Right atrium auricular region (tissue), 2 donors: Measurements from ENCODE around the gene PPP1R26. TPM values are rescaled to one million over a fixed set of nuclear protein-coding genes. Genes with fewer than 3 reads are reported as not detected.
"Not testable (repeated sequence)": the region's sequence is repeated elsewhere in the genome, so short reads cannot be mapped to it uniquely, and the experiment has no call there.

Source experiments
- DNase-seq: peaks from one replicate; pipeline ENCODE4 v3.0.0-alpha.2; 2019; ENCODE audit warnings: low spot score
- H3K27ac ChIP-seq, 2 donors: fragments of 200-600 bp; sonication (generic); 1 replicate in 1 of 2; 2 replicates in 1 of 2; pipeline ENCODE4 v1.5.1; 2016 to 2019
- H3K27me3 ChIP-seq, 2 donors: fragments of 200-600 bp; sonication (generic); one replicate each; pipeline versions ENCODE4 v1.5.1 to v1.6.0; 2017 to 2019
- H3K36me3 ChIP-seq: fragments of 200-600 bp; sonication (generic); one replicate; pipeline ENCODE4 v1.5.1; 2016
- H3K4me1 ChIP-seq, 2 donors: fragments of 200-600 bp; sonication (generic); one replicate each; pipeline versions ENCODE4 v1.5.1 to v1.6.0; 2017 to 2019
- H3K4me3 ChIP-seq, 2 donors: fragments of 200-600 bp; sonication (generic); 1 replicate in 1 of 2; 2 replicates in 1 of 2; pipeline ENCODE4 v1.5.1; 2017 to 2019; ENCODE audit warnings: mild to moderate bottlenecking in 1 of 2, moderate library complexity in 1 of 2
- H3K9me3 ChIP-seq, 2 donors: fragments of 200-600 bp; sonication (generic); one replicate each; pipeline ENCODE4 v1.5.1; 2019
- total RNA-seq, 2 donors: library from RNA; depleted of rRNA; stranded (reverse); fragments of >200 nt; gene quantifications; one replicate each; pipeline ENCODE4 v1.1.0, GENCODE V29; 2016
- TF ChIP-seq, protein P1 (sequence below), 2 donors: fragments of 200-600 bp; sonication (generic); IDR thresholded peaks; one replicate each; pipeline ENCODE4 v1.5.1; 2019; ENCODE audit warnings: antibody characterized with exemption in 2 of 2

The PPP1R26 gene
- total RNA-seq, 2 donors from 2014 or later = 17.4 to 18.7 TPM

GRCh38 chr9:135526089-135526729 lies 46.6 kb downstream of the PPP1R26 start:
- peaks cover 0 to 5% of the 10 kb centered on the region in 2 donors for H3K9me3 ChIP-seq
- H3K27me3 ChIP-seq = no peaks in the 10 kb centered on the region
- H3K27ac ChIP-seq = no peak overlapping the region
- H3K4me3 ChIP-seq = no peak overlapping the region
- TF ChIP-seq, protein P1, sequence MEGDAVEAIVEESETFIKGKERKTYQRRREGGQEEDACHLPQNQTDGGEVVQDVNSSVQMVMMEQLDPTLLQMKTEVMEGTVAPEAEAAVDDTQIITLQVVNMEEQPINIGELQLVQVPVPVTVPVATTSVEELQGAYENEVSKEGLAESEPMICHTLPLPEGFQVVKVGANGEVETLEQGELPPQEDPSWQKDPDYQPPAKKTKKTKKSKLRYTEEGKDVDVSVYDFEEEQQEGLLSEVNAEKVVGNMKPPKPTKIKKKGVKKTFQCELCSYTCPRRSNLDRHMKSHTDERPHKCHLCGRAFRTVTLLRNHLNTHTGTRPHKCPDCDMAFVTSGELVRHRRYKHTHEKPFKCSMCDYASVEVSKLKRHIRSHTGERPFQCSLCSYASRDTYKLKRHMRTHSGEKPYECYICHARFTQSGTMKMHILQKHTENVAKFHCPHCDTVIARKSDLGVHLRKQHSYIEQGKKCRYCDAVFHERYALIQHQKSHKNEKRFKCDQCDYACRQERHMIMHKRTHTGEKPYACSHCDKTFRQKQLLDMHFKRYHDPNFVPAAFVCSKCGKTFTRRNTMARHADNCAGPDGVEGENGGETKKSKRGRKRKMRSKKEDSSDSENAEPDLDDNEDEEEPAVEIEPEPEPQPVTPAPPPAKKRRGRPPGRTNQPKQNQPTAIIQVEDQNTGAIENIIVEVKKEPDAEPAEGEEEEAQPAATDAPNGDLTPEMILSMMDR (IDR thresholded peaks at IDR 0.05) = no peak
- H3K4me1 ChIP-seq = no peaks in the 10 kb centered on the region
- no peaks in the 10 kb centered on the region for H3K36me3 ChIP-seq
- DNase-seq = no peak

DNA sequence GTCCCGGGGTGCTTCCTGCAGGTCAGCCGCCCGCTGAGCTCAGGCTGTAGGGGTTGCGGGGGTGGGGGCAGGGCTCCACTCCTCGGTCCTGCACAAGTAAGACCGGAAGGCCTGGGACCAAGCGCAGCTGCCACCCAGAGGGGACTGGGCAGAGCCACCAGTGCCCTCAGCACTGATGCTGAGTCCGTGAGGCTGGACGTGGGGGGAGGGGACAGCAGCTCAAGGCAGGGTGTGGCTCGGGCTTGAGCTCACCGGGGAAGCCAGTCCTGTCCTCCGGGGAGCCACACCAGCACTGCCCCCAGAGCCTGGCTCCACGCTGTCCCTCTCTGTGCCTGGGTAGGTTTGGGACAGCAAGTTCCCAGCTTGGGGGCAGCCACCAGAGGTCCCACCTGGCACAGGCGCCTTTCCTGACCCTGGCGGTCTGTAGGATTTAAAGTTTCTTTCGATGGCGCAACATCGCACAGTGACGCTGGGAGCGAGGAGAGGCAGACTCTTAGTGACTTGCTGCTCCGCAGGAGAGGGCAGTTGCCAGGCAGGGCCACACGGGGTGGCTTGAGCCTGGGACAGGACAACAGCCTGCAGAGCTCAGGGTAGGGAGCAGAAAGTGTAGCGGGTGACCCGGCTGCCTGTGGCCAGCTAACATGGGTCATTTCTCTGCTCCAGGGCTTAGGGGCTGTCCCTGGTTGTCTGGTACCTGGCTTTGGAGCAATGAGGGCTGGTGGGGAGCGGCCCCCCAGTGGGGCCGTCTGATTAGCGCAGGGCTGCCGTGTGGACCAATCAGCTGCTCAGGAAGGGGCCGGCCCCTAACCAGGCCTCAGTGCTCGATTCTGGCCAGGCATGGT lies 47.4 kb downstream of the PPP1R26 start:
- no peak overlapping the region for H3K4me3 ChIP-seq
- no peaks in the 10 kb centered on the region for H3K4me1 ChIP-seq
- TF ChIP-seq, protein P1 (IDR thresholded peaks at IDR 0.05) = no peak
- no peak overlapping the region for H3K27ac ChIP-seq
- H3K27me3 ChIP-seq = no peaks in the 10 kb centered on the region
- H3K9me3 ChIP-seq = peaks cover 0 to 5% of the 10 kb centered on the region in 2 donors
- H3K36me3 ChIP-seq = no peaks in the 10 kb centered on the region
- DNase-seq = no peak

DNA sequence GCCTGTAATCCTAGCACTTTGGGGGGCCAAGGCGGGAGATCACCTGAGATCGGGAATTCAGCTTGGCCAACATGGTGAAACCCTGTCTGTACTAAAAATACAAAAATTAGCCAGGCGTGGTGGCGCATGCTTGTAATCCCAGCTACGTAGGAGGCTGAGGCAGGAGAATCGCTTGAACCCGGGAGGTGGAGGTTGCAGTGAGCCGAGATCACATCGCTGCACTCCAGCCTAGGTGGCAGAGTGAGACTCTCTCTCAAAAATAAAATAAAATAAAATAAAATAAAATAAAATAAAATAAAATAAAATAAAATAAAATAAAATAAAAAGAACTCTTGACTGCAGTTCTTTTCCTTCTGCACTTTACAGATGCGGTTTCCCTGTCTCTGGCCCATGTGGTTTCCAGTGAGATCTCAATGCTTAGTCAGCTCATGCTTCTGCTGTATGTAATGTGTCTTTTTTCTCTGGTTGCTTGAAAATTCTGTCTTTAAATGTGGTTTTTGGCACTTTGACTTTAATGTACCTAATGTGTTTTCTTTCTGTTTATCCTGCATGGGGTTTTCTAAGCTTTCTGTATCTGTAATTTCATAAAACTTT lies 49.4 kb downstream of the PPP1R26 start:
- H3K4me3 ChIP-seq, DNase-seq, H3K36me3 ChIP-seq, H3K4me1 ChIP-seq, H3K27ac ChIP-seq, H3K27me3 ChIP-seq, H3K9me3 ChIP-seq: not testable (repeated sequence)

DNA sequence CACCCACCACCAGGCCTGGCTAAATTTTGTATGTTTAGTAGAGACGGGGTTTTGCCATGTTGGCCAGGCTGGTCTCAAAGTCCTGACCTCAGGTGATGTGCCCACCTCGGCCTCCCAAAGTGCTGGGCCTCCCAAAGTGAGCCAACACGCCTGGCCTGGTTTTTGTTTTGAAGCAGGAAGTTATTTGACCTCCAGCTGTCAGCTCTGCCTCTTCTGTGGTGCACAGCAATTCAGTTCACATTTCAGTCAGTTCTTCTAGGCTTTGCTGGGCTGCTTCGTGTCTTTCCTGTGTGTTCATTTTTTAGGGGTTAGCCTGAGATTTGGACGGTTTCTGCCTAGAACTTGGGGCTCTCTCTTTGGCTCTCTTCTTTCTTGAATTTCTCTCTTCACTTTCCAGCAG lies 50.6 kb downstream of the PPP1R26 start:
- no peak overlapping the region for H3K4me3 ChIP-seq
- TF ChIP-seq, protein P1 (IDR thresholded peaks at IDR 0.05) = no peak
- no peak overlapping the region for H3K27ac ChIP-seq
- H3K36me3 ChIP-seq = no peaks in the 10 kb centered on the region
- H3K9me3 ChIP-seq = peaks cover 0 to 5% of the 10 kb centered on the region in 2 donors
- DNase-seq = no peak
- no peaks in the 10 kb centered on the region for H3K27me3 ChIP-seq
- H3K4me1 ChIP-seq = no peaks in the 10 kb centered on the region

- Histone ChIP-seq H3K4me1 (no peaks in the 10 kb centered on the region), H3K27me3 (no peaks in the 10 kb centered on the region), H3K9me3 (peaks cover 0 to 5% of the 10 kb centered on the region in 2 donors), H3K36me3 (no peaks in the 10 kb centered on the region), H3K27ac (no peak overlapping the region), H3K4me3 (no peak overlapping the region)
- TF ChIP-seq, protein P1 (IDR thresholded peaks at IDR 0.05) = no peak
- no peak for DNase-seq
Measured at GRCh38 chr9:135531096-135531495, 51.5 kb downstream of the PPP1R26 start.

- Histone ChIP-seq H3K36me3 (no peaks in the 10 kb centered on the region), H3K27me3 (no peaks in the 10 kb centered on the region), H3K9me3 (peaks cover 0 to 5% of the 10 kb centered on the region in 2 donors), H3K4me3 (no peak overlapping the region), H3K27ac (no peak overlapping the region), H3K4me1 (no peaks in the 10 kb centered on the region)
- TF ChIP-seq, protein P1 (IDR thresholded peaks at IDR 0.05) = no peak
- no peak for DNase-seq
Measured at GRCh38 chr9:135533113-135533512, 53.5 kb downstream of the PPP1R26 start.
